T-helper 1 cell treated with Interleukin-12 subunit alpha and Interleukin-12 subunit beta and Interleukin-4 antibody, amounts not matched to agents 30 μg/mL and 1 μg/mL, for 36 hours (primary cell): ENCODE results near the gene FAM169A.

ENCODE experiments used
- H3K27ac Mint-ChIP-seq: one replicate; pipeline ENCODE4 v1.8.0; 2021; ENCODE audit warnings: mild to moderate bottlenecking, mixed read lengths
- H3K27me3 Mint-ChIP-seq: one replicate; pipeline ENCODE4 v1.8.0; 2021; ENCODE audit warnings: low read depth, mixed read lengths
- H3K36me3 Mint-ChIP-seq: one replicate; pipeline ENCODE4 v1.8.0; 2021; ENCODE audit warnings: low read depth, mixed read lengths
- H3K4me1 Mint-ChIP-seq: one replicate; pipeline ENCODE4 v1.8.0; 2021; ENCODE audit warnings: low read depth, mixed read lengths
- H3K4me3 Mint-ChIP-seq: one replicate; pipeline ENCODE4 v1.8.0; 2021; ENCODE audit warnings: mild to moderate bottlenecking, moderate library complexity, mixed read lengths
- H3K9me3 Mint-ChIP-seq: one replicate; pipeline ENCODE4 v1.8.0; 2021; ENCODE audit warnings: mixed read lengths

The FAM169A gene

DNA sequence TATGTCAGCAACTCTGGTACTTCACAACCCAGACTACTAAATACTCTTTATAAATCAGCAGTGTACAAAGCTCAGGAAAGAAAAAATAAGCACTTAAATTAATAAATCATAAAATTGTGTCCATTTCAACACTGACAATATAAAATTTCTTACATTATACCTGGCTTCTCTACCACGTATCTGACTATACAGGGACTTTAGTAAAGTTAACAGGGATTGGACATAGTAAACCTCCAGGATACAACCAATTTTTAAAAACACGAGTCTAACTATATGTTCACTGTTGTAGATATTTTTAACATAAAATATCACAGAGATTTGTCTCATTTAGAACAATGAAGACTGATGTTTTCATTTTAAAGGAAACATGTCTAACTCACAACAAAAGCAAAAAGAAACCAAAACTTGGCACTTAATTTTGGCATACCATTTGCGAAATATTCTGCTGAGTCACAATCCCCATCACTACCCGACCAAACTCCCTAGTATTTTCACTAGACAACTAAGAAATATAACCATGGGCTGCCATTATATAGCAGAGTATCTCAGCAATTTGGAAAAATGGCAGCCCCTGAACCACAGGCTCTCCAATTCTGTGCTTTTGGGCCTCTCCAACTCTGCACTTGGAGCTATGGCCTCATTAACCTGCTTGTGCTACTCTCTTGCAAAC, 14.4 kb downstream of the FAM169A start:
- H3K4me3 Mint-ChIP-seq = peak overlapping the region; percentile 68
- H3K27me3 Mint-ChIP-seq = no peaks in the 10 kb centered on the region
- H3K36me3 Mint-ChIP-seq = peaks cover 14% of the 10 kb centered on the region
- peaks cover 13% of the 10 kb centered on the region for H3K4me1 Mint-ChIP-seq
- peaks cover 10% of the 10 kb centered on the region for H3K9me3 Mint-ChIP-seq
- peak overlapping the region; percentile 89 for H3K27ac Mint-ChIP-seq

DNA sequence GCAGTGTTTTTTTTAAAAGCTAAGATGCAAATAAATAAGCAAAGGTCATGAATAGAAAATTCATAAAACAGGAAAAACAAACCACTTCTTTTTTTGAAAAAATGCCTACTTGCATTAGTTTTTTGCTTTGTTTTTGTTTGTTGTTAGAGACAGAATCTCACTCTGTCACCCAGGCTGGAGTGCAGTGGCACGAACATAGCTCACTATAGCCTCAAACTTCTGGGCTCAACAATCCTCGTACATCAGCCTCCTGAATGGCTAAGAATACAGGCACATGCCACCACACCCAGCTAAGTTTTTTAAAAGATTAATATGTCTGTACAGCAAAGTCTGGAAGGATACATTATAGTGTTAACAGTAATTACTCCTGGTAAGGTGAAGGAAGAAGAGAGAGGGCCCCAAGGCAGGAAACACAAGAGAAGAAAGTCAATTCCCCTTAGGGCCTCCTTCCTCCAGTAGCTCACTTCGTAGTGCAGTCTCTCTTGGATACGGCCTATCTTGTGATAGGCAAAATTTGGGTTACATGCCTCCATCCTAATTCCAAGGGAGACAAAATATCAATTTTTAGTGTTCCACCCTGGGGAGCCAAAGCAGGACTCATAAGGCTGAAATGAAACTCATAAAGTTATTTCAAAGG, 15.3 kb downstream of the FAM169A start:
- H3K4me3 Mint-ChIP-seq = no peak overlapping the region
- peaks cover 13% of the 10 kb centered on the region for H3K4me1 Mint-ChIP-seq
- H3K36me3 Mint-ChIP-seq = peaks cover 9% of the 10 kb centered on the region
- H3K9me3 Mint-ChIP-seq = peaks cover 4% of the 10 kb centered on the region
- peak overlapping the region; percentile 7 for H3K27ac Mint-ChIP-seq
- H3K27me3 Mint-ChIP-seq = no peaks in the 10 kb centered on the region

DNA sequence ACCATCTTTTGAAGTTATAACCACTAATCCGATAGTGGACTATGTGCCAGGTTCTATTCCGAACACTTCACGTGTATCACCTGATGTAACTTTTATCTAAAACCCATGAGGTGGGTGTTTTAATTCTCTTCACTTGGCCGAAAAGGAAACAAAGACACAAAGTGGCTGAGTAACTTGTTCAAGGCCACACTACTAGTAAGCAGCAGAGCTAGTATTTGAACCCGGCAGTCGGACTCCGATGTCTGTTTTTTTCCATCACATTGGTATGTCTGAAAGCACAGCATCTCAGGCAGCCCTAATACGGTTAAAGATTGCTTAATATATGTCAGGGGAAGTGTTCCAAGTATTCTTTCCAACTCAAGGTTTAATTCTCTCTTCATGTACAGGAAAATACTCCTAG, 16.2 kb downstream of the FAM169A start:
- Mint-ChIP-seq H3K27ac (no peak overlapping the region), H3K4me3 (no peak overlapping the region), H3K4me1 (peaks cover 13% of the 10 kb centered on the region), H3K27me3 (no peaks in the 10 kb centered on the region), H3K9me3 (no peaks in the 10 kb centered on the region), H3K36me3 (peaks cover 5% of the 10 kb centered on the region)

DNA sequence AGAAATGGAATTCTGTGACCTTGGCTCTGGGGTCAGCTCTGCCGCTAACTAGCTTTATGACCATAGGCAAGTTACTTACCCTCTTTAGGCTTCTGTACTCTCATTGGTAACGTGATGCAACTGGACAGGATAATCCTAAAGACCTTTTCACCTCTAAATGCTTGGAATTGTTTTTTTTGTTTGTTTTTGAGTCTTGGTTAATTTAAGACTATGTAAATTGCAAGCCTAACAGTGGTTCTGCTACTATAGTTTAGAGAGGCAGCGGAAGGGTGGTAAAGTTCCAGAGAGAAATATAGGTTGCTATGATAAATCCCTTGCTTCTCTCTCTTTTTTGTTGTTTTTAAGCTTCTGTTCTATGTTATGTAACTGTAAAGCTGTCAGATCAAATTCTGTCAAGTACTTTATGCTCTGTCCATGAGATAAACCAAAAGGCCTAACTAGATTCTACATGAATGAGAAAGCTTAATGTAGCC, 17.6 kb downstream of the FAM169A start:
- peaks cover 5% of the 10 kb centered on the region for H3K36me3 Mint-ChIP-seq
- no peak overlapping the region for H3K4me3 Mint-ChIP-seq
- H3K27me3 Mint-ChIP-seq = no peaks in the 10 kb centered on the region
- peaks cover 13% of the 10 kb centered on the region for H3K4me1 Mint-ChIP-seq
- no peaks in the 10 kb centered on the region for H3K9me3 Mint-ChIP-seq
- H3K27ac Mint-ChIP-seq = no peak overlapping the region

DNA sequence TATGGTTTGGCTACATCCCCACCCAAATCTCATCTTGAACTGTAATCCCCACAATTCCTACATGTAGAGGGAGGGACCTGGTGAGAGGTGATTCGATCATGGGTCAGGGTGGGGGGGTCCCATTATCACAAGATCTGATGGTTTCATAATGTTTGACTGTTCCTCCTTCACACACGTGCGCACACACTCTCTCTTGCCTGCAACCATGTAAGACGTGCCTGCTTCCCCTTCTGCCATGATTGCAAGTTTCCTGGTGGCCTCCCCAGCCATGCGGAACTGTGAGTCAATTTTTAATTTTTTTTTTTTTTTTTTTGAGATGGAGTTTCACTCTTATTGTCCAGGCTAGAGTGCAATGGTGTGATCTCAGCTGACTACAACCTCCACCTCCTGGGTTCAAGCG, 27.0 kb downstream of the FAM169A start:
- peaks cover 7% of the 10 kb centered on the region for H3K4me1 Mint-ChIP-seq
- H3K36me3 Mint-ChIP-seq = no peaks in the 10 kb centered on the region
- H3K27ac Mint-ChIP-seq = no peak overlapping the region
- H3K9me3 Mint-ChIP-seq = no peaks in the 10 kb centered on the region
- H3K27me3 Mint-ChIP-seq = no peaks in the 10 kb centered on the region
- H3K4me3 Mint-ChIP-seq = no peak overlapping the region

DNA sequence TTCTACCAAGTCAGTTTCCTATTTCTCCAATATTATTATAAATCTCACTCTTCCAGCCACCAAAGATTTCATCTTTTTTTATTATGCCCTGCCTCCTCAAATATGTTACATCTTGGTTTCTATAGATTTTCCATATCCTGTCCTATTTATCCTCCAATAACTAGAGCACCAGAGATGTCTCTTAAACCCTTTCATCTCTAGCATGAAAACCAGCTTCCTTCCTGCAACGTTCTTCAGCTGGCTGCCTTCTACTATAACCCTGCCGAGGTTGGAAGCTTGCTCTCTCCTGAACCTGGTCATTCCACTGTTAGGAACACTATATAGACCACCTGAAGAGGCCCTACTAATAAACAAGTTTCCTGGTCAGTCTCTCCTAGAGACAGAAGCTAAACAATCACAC, 27.9 kb downstream of the FAM169A start:
- Mint-ChIP-seq H3K27me3 (no peaks in the 10 kb centered on the region), H3K4me3 (no peak overlapping the region), H3K27ac (peak overlapping the region; percentile 14), H3K36me3 (no peaks in the 10 kb centered on the region), H3K4me1 (peaks cover 7% of the 10 kb centered on the region), H3K9me3 (no peaks in the 10 kb centered on the region)

DNA sequence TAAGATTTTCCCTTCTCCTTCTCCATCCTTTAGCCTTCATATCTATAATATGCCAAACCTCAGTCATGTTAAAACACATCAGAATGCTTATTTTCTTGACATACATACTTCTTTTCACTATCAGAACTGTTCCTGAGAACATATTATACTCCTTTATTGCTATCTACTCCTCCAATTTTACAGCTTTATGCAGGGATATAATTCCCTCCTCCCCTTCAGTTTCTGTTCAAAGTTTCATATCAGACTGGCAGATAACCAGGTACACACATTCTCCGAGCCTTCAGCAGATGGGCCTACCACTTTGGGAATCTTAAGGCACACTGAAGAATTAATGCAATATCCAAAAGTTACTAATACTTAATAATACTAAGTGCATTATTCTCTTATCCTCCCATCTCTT, 29.1 kb downstream of the FAM169A start:
- H3K27me3 Mint-ChIP-seq = no peaks in the 10 kb centered on the region
- H3K36me3 Mint-ChIP-seq = no peaks in the 10 kb centered on the region
- no peak overlapping the region for H3K4me3 Mint-ChIP-seq
- peaks cover 7% of the 10 kb centered on the region for H3K4me1 Mint-ChIP-seq
- H3K27ac Mint-ChIP-seq = no peak overlapping the region
- H3K9me3 Mint-ChIP-seq = no peaks in the 10 kb centered on the region

DNA sequence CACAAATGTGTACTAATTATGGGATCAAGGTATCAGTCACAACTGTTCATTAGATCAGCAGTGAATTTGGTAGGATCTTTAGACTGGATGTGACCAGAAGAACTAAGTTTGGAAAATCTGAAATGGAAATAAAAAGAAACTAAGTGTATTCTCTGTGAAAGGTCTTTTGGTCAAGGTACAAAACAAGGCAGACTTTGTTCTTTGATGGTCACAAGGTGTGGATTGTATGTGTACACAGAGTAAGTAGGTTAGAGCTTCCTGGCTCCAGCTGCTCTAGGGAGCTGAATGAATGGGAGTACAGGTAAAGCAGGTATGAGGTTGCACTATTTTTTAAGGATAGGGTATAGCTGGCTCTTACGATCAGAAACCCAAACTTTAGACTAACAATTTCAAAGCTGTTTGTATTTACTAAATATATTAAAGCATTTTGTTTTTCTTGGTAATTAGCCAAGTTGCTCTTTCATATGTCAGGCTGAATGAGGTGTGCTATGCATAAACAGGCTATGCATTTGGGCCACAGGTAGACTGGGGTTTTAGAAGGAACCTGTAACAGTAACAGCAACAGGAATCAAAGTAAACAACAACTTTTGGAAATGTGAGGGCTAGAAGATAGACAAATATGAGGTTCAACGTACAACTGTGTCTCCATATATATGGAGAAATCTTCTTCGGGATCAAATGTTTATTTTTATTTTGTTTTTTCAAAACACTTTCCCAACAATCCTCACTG, 32.5 kb downstream of the FAM169A start:
- H3K27me3 Mint-ChIP-seq = no peaks in the 10 kb centered on the region
- no peak overlapping the region for H3K4me3 Mint-ChIP-seq
- no peaks in the 10 kb centered on the region for H3K36me3 Mint-ChIP-seq
- H3K4me1 Mint-ChIP-seq = peaks cover 6% of the 10 kb centered on the region
- no peaks in the 10 kb centered on the region for H3K9me3 Mint-ChIP-seq
- no peak overlapping the region for H3K27ac Mint-ChIP-seq

DNA sequence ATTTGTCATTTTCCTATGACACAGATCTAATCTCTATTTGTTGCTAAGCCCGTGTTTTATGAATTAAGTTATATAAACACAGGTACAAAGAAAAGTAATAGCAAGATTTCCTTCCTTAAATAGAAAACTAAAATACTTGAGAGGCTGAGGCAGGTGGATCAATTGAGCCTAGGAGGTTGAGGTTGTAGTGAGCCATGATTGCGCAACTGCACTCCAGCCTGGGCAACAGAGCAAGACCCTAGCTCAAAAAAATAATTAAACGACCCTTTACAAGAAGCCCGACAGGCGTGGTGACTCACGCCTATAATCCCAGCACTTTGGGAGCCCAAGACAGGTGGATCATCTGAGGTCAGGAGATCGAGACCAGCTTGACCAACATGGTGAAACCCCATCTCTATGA, 36.8 kb downstream of the FAM169A start:
- Mint-ChIP-seq H3K4me3 (no peak overlapping the region), H3K36me3 (no peaks in the 10 kb centered on the region), H3K4me1 (no peaks in the 10 kb centered on the region), H3K27me3 (no peaks in the 10 kb centered on the region), H3K9me3 (no peaks in the 10 kb centered on the region), H3K27ac (no peak overlapping the region)

DNA sequence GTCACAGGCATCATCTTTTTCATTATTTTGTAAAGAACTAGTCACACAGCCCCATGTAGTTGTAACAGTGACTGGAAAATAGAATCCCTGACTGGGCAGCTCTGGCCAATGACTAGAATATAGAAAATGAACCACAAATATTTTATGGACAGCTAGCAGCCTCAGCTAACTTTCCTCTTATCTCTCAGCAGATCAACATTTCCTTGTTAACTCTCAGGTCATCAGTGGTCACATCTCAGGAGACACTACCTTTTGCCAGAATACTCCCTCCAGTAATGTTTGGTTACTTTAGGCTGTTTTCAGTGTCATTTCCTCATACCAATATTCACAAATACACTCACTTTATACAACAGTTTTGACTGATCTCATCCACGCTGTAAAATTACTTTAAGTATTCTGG, 43.9 kb downstream of the FAM169A start:
- Mint-ChIP-seq H3K4me1 (no peaks in the 10 kb centered on the region), H3K36me3 (no peaks in the 10 kb centered on the region), H3K4me3 (no peak overlapping the region), H3K27me3 (no peaks in the 10 kb centered on the region), H3K9me3 (no peaks in the 10 kb centered on the region), H3K27ac (no peak overlapping the region)

DNA sequence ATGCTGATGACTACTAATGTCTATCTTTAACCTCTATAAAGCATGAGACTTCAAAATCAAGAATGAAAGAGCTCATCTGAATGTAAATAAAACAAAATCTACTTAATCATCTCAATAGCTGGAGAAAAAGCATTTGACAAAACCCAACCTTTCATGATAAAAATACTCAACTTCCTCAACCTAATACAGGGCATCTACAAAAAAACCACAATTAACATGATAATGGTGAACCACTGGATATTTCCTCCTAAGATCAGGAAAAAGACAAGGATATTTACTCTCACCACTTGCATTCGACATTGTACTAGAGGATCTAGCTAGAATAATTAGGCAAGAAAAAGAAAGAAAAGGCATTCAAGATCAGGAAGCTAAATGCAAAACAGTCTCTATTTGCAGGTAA, 49.3 kb downstream of the FAM169A start:
- H3K36me3 Mint-ChIP-seq = no peaks in the 10 kb centered on the region
- no peak overlapping the region for H3K4me3 Mint-ChIP-seq
- no peaks in the 10 kb centered on the region for H3K27me3 Mint-ChIP-seq
- H3K4me1 Mint-ChIP-seq = no peaks in the 10 kb centered on the region
- no peaks in the 10 kb centered on the region for H3K9me3 Mint-ChIP-seq
- no peak overlapping the region for H3K27ac Mint-ChIP-seq

DNA sequence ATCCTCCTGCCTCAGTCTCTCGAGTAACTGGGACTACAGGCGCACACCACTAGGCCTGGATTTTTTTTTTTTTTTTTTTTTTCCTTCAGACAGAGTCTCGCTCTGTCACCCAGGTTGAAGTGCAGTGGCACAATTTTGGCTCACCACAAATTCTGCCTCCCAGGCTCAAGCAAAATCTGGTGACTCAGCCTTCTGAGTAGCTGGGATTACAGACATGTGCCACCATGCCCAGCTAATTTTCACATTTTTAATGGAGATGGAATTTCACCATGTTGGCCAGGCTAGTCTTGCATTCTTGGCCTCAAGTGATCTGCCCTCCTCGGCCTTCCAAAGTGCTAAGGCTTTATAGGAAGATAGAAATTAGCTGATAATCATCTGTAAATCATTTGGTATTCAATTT, 55.3 kb downstream of the FAM169A start:
- Mint-ChIP-seq H3K4me3 (no peak overlapping the region), H3K36me3 (no peaks in the 10 kb centered on the region), H3K27ac (no peak overlapping the region), H3K27me3 (no peaks in the 10 kb centered on the region), H3K9me3 (no peaks in the 10 kb centered on the region), H3K4me1 (no peaks in the 10 kb centered on the region)

DNA sequence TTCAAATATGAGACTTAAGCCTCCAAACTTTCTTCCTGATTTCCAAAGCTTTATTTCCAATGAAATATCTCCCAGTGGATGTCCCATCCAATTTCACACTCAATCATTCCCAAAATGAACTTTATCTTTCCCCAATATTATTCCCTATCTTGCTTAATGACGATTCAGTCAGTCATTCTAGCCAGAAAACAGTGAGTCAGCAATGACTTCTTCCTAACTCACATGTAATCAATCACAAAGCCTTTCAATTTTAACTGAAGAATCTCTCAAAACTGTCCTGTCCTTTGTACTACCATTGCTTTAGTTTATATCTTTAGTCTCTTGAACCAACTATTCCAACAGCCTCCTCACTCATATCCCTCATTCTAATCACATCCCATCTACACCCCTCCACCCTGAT, 64.2 kb downstream of the FAM169A start:
- Mint-ChIP-seq H3K9me3 (no peaks in the 10 kb centered on the region), H3K27ac (no peak overlapping the region), H3K4me3 (no peak overlapping the region), H3K36me3 (no peaks in the 10 kb centered on the region), H3K4me1 (no peaks in the 10 kb centered on the region), H3K27me3 (no peaks in the 10 kb centered on the region)

DNA sequence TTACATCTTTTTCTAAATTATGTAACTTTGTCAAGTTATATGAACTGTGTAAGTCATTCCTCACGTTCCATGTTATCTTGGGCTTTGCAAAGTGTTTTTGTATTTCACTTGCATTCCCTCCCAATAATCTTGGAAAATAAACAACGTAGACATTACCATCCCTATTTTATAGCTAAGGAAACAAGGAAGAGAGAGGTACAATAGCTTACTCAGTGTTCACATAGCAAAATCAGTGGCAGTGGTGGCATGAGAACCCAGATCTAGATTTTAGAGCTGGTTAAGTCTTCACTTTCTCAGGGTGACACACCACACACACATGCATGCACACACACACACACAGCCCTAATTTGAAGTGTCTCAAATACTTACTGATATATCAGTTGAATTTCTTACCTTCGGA, 65.0 kb downstream of the FAM169A start:
- Mint-ChIP-seq H3K4me3 (no peak overlapping the region), H3K9me3 (no peaks in the 10 kb centered on the region), H3K36me3 (no peaks in the 10 kb centered on the region), H3K27me3 (no peaks in the 10 kb centered on the region), H3K4me1 (no peaks in the 10 kb centered on the region), H3K27ac (no peak overlapping the region)
